Brain microvascular endothelial cell (primary cell): ENCODE measurements around the gene EPN3.

ENCODE experiments used
- DNase-seq: peaks from one replicate; pipeline ENCODE4 v3.0.0-alpha.2; 2020
- H3K27ac ChIP-seq: fragments of 250-450 bp; sonication (Bioruptor Pico); 2 replicates; pipeline ENCODE4 v1.5.1; 2020; ENCODE audit warnings: mild to moderate bottlenecking, moderate library complexity
- H3K27me3 ChIP-seq: fragments of 250-450 bp; sonication (Bioruptor Pico); replicated peaks from 2 replicates; pipeline ENCODE4 v1.5.1; 2020; ENCODE audit warnings: mild to moderate bottlenecking
- H3K36me3 ChIP-seq: fragments of 250-450 bp; sonication (Bioruptor Pico); replicated peaks from 2 replicates; pipeline ENCODE4 v1.5.1; 2020; ENCODE audit warnings: mild to moderate bottlenecking
- H3K4me3 ChIP-seq: 2 replicates; pipeline ENCODE4 v1.5.1; 2011; ENCODE audit warnings: low read depth, mild to moderate bottlenecking, control low read depth, low read length, moderate library complexity
- CTCF ChIP-seq: IDR thresholded peaks from 2 replicates; pipeline ENCODE4 v1.5.1; 2011; ENCODE audit warnings: low read depth, mild to moderate bottlenecking, moderate library complexity, low read length, control low read depth, inconsistent platforms; ENCODE audit errors: missing control alignments
- in situ Hi-C: cut with HindIII; loops from 2 replicates; pipeline ENCODE4 v1.10.0; 2017; ENCODE audit warnings: low sequenced_read_pairs, low pct_ligation_motif_present

Gene EPN3

GRCh38 chr17:50568659-50569058 lies 36.1 kb downstream of the EPN3 start:
- in situ Hi-C loops: loop anchor here (25.0 kb wide), 1 partner anchor 119 kb away; no protein-coding TSS in a partner anchor
- H3K4me3 ChIP-seq: no peak overlapping the region
- no peaks in the 10 kb centered on the region for H3K36me3 ChIP-seq
- no peak for TF ChIP-seq CTCF
- no peak overlapping the region for H3K27ac ChIP-seq
- peaks cover 18% of the 10 kb centered on the region for H3K27me3 ChIP-seq
- DNase-seq: no peak

- Histone ChIP-seq H3K4me3 (no peak overlapping the region), H3K27me3 (peaks cover 11% of the 10 kb centered on the region), H3K36me3 (no peaks in the 10 kb centered on the region), H3K27ac (no peak overlapping the region)
- TF ChIP-seq CTCF: no peak
- in situ Hi-C loops: loop anchor here (25.0 kb wide), 1 partner anchor 118 kb away; no protein-coding TSS in a partner anchor
- DNase-seq: no peak
Measured at GRCh38 chr17:50569592-50569991, 37.1 kb downstream of the EPN3 start.

GRCh38 chr17:50570032-50570431 lies 37.5 kb downstream of the EPN3 start:
- Histone ChIP-seq H3K4me3 (no peak overlapping the region), H3K36me3 (no peaks in the 10 kb centered on the region), H3K27ac (no peak overlapping the region), H3K27me3 (peaks cover 10% of the 10 kb centered on the region)
- no peak for TF ChIP-seq CTCF
- DNase-seq: no peak
- in situ Hi-C loops: loop anchor here (25.0 kb wide), 1 partner anchor 117 kb away; no protein-coding TSS in a partner anchor

- no peak overlapping the region for H3K27ac ChIP-seq
- H3K36me3 ChIP-seq: no peaks in the 10 kb centered on the region
- H3K27me3 ChIP-seq: peaks cover 10% of the 10 kb centered on the region
- no peak for TF ChIP-seq CTCF
- in situ Hi-C loops: loop anchor here (25.0 kb wide), 1 partner anchor 117 kb away; no protein-coding TSS in a partner anchor
- no peak for DNase-seq
- H3K4me3 ChIP-seq: no peak overlapping the region
Measured at GRCh38 chr17:50570528-50570927, 38.0 kb downstream of the EPN3 start.

- Histone ChIP-seq H3K27me3 (peaks cover 1% of the 10 kb centered on the region), H3K27ac (no peak overlapping the region), H3K4me3 (no peak overlapping the region), H3K36me3 (no peaks in the 10 kb centered on the region)
- no peak for DNase-seq
- TF ChIP-seq CTCF: no peak
- in situ Hi-C loops: loop anchor here (25.0 kb wide), 1 partner anchor 116 kb away; no protein-coding TSS in a partner anchor
Measured at GRCh38 chr17:50571681-50572080, 39.1 kb downstream of the EPN3 start.

- Histone ChIP-seq H3K36me3 (no peaks in the 10 kb centered on the region), H3K27me3 (no peaks in the 10 kb centered on the region), H3K4me3 (no peak overlapping the region), H3K27ac (no peak overlapping the region)
- in situ Hi-C loops: loop anchor here (25.0 kb wide), 1 partner anchor 115 kb away; no protein-coding TSS in a partner anchor
- DNase-seq: no peak
- no peak for TF ChIP-seq CTCF
Measured at GRCh38 chr17:50572541-50572940, 40.0 kb downstream of the EPN3 start.
